Measurements from ENCODE around the gene PRG2.

PRG2 gene

GRCh38 chr11:57395905-57396623 is 5.6 kb upstream of the PRG2 start:
- no peak for TF ChIP-seq CTCF (IDR thresholded peaks at IDR 0.05; ENCODE audit: control insufficient read depth, extremely low read depth, insufficient read depth)
- no peak for DNase-seq (ENCODE audit: low read depth)
- H3K4me3 ChIP-seq (ENCODE audit: low read depth, low read length), result no peak overlapping the region

- no peak overlapping the region for H3K4me3 ChIP-seq (ENCODE audit: low read depth, low read length)
- DNase-seq (ENCODE audit: low read depth), result no peak
- TF ChIP-seq CTCF (IDR thresholded peaks at IDR 0.05; ENCODE audit: control insufficient read depth, extremely low read depth, insufficient read depth), result no peak
Observed at GRCh38 chr11:57394203-57394965, 3.9 kb upstream of the PRG2 start.

GRCh38 chr11:57392763-57393105 is 2.3 kb upstream of the PRG2 start:
- no peak overlapping the region for H3K4me3 ChIP-seq (ENCODE audit: low read depth, low read length)
- no peak for TF ChIP-seq CTCF (IDR thresholded peaks at IDR 0.05; ENCODE audit: control insufficient read depth, extremely low read depth, insufficient read depth)
- no peak for DNase-seq (ENCODE audit: low read depth)

GRCh38 chr11:57392066-57392762 is 1.8 kb upstream of the PRG2 start:
- no peak for DNase-seq (ENCODE audit: low read depth)
- no peak overlapping the region for H3K4me3 ChIP-seq (ENCODE audit: low read depth, low read length)
- no peak for TF ChIP-seq CTCF (IDR thresholded peaks at IDR 0.05; ENCODE audit: control insufficient read depth, extremely low read depth, insufficient read depth)

GRCh38 chr11:57391539-57391938 is 1.1 kb upstream of the PRG2 start:
- H3K4me3 ChIP-seq (ENCODE audit: low read depth, low read length), result no peak overlapping the region
- TF ChIP-seq CTCF (IDR thresholded peaks at IDR 0.05; ENCODE audit: control insufficient read depth, extremely low read depth, insufficient read depth), result no peak
- DNase-seq (ENCODE audit: low read depth), result no peak

GRCh38 chr11:57391111-57391510 is 661 bp upstream of the PRG2 start:
- no peak for TF ChIP-seq CTCF (IDR thresholded peaks at IDR 0.05; ENCODE audit: control insufficient read depth, extremely low read depth, insufficient read depth)
- H3K4me3 ChIP-seq (ENCODE audit: low read depth, low read length), result no peak overlapping the region

More at GRCh38 chr11:57391111-57391510, 661 bp upstream of the PRG2 start:
- DNase-seq (ENCODE audit: low read depth), result no peak

Measured in LNCaP clone FGC (cell line).